ENCODE measurements around the gene MAP4K3.

GRCh38 chr2:39283561-39283960, 153.5 kb downstream of the MAP4K3 start:
- no peak for TF ChIP-seq POLR2A (IDR thresholded peaks at IDR 0.05)
- no peak for TF ChIP-seq CTCF (IDR thresholded peaks at IDR 0.05)

Data from heart left ventricle (tissue), 13 donors.